ENCODE results near the gene CASTOR1. TPM values are rescaled to one million over a fixed set of nuclear protein-coding genes. Genes with fewer than 3 reads are reported as not detected.
A peak's percentile ranks its signal among the peaks of the same experiment; 100 is the strongest.

CASTOR1 gene
- total RNA-seq, 1 donor from 2014 or later = 2.4 TPM

DNA sequence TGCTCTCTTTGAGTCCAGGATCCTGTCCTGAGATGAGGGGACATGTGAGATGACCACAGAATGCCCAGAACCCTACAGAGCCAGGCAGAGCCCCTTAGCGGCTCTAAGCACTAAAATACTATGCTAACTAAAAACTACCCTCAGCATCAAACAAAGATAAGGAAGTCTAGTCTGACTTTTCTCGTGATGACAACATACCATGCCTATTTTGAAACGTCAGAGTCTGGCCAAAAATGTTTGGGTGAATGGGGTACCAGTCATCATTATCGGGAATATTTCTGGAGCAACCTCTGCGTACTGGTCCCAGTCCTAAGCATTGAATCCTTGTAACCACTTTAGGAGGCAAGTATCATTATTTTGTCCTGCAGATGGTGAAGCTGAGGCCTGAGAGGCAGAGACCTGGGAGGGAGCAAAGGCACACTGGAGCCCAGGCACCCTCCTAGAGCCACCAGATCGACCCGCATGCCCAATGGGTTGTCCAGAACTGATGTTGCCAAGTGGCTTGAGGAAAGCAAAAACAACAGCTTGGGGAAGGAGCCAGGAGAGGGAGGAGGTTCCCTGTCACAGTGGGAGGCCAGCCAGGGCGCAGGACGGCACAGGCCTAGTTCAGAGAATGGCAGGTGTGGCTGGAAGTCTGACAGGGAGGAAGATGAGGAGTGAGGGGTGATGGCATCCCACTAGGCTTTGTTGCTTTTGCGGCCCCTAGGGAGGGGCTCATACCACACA lies 15.4 kb downstream of the CASTOR1 start:
- FAIRE-seq (peak; percentile 77), DNase-seq (ENCODE audit: low read depth) (no peak)
- TF ChIP-seq, protein P1, sequence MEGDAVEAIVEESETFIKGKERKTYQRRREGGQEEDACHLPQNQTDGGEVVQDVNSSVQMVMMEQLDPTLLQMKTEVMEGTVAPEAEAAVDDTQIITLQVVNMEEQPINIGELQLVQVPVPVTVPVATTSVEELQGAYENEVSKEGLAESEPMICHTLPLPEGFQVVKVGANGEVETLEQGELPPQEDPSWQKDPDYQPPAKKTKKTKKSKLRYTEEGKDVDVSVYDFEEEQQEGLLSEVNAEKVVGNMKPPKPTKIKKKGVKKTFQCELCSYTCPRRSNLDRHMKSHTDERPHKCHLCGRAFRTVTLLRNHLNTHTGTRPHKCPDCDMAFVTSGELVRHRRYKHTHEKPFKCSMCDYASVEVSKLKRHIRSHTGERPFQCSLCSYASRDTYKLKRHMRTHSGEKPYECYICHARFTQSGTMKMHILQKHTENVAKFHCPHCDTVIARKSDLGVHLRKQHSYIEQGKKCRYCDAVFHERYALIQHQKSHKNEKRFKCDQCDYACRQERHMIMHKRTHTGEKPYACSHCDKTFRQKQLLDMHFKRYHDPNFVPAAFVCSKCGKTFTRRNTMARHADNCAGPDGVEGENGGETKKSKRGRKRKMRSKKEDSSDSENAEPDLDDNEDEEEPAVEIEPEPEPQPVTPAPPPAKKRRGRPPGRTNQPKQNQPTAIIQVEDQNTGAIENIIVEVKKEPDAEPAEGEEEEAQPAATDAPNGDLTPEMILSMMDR (IDR thresholded peaks at IDR 0.05; ENCODE audit: insufficient read depth, low read length, severe bottlenecking) = no peak
- H3K4me3 ChIP-seq (ENCODE audit: low read depth, low read length) = no peak overlapping the region
- H3K36me3 ChIP-seq (ENCODE audit: control insufficient read depth, insufficient read depth, low read length) = no peaks in the 10 kb centered on the region
- H3K27me3 ChIP-seq (ENCODE audit: control insufficient read depth, insufficient read depth, low read length) = no peaks in the 10 kb centered on the region

DNA sequence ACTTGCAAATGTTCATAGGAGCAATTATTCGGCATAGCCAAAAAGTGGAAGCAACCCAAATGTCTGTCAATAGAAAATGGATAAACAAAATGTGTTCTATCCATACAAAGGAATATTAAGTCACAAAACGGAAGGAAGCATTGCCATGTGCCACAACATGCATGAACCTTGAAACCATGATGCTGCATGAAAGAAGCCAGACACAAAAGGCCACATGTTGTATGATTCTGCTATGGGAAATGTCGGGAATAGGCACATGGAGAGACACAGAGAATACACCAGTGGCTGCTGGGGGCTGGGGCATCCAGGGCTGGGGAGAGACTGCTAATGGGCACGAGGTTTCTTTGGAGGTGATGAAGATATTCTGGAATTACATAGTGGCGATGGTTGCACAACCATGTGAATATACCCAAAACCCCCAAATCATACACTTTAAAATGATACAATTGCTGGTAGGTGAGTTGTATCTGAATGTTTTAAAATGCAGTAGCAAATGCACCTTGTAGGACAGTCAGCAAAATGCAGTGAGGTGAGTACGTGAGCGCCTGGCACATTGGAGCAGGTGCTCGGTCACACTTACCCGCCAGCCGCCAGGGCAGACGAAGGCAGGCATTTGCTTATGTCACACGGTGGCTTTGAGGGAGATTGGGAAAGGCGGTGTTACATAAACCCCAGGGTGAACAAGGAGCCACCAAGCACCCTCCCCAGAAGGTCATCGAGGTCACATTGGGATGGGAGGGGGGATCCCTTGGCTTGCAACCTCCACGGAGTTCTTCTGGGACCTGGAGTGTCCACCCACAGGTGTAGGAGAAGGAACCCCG lies 16.3 kb downstream of the CASTOR1 start:
- no peaks in the 10 kb centered on the region for H3K36me3 ChIP-seq (ENCODE audit: control insufficient read depth, insufficient read depth, low read length)
- TF ChIP-seq, protein P1 (IDR thresholded peaks at IDR 0.05; ENCODE audit: insufficient read depth, low read length, severe bottlenecking) = no peak
- H3K4me3 ChIP-seq (ENCODE audit: low read depth, low read length) = no peak overlapping the region
- no peaks in the 10 kb centered on the region for H3K27me3 ChIP-seq (ENCODE audit: control insufficient read depth, insufficient read depth, low read length)
- FAIRE-seq (no peak), DNase-seq (ENCODE audit: low read depth) (no peak)

DNA sequence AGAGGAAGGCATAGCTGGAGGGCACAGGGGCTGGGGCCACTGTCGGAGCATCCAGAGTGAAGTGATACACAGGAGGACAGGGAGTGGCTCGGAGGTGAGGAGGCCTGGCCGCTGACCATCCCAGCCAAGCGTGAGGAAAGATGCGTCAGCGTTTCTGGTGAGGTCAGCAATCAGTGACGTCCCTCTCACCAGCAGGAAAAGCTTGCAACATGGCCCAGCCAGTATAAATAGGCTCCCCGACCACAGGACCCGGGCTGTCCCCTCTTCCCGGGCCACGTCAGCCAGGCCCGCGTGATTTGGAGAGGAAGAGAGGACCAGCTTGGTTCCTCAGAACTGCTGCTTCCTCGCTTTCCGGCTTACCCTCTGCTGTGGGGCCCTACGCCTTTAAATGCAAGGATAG lies 18.5 kb downstream of the CASTOR1 start:
- no peak for FAIRE-seq
- H3K27me3 ChIP-seq (ENCODE audit: control insufficient read depth, insufficient read depth, low read length) = peaks cover 2% of the 10 kb centered on the region
- H3K4me3 ChIP-seq (ENCODE audit: low read depth, low read length) = no peak overlapping the region
- TF ChIP-seq, protein P1 (IDR thresholded peaks at IDR 0.05; ENCODE audit: insufficient read depth, low read length, severe bottlenecking) = no peak
- H3K36me3 ChIP-seq (ENCODE audit: control insufficient read depth, insufficient read depth, low read length) = no peaks in the 10 kb centered on the region
- DNase-seq (ENCODE audit: low read depth) = no peak

DNA sequence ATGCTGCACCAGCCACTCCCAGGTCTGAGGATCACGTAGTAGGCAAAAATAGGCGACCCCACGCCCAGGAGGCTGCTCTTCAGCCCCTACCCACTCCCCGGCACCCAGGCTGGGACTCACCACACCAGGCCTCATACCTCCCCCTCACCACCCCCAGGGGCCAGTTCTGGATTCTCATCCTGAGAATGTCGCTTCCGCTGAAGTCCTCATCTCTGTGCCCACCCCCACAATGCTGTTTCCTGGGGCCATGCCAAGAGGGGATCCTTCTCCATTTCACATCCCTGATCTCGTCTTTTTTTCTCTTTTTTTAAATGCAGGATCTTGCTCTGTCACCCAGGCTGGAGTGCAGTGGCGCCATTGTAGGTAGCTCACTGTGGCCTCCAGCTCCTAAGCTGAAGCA lies 21.0 kb downstream of the CASTOR1 start:
- FAIRE-seq (no peak), DNase-seq (ENCODE audit: low read depth) (no peak)
- H3K27me3 ChIP-seq (ENCODE audit: control insufficient read depth, insufficient read depth, low read length) = peaks cover 2% of the 10 kb centered on the region
- TF ChIP-seq, protein P1 (IDR thresholded peaks at IDR 0.05; ENCODE audit: insufficient read depth, low read length, severe bottlenecking) = no peak
- no peaks in the 10 kb centered on the region for H3K36me3 ChIP-seq (ENCODE audit: control insufficient read depth, insufficient read depth, low read length)
- H3K4me3 ChIP-seq (ENCODE audit: low read depth, low read length) = no peak overlapping the region

DNA sequence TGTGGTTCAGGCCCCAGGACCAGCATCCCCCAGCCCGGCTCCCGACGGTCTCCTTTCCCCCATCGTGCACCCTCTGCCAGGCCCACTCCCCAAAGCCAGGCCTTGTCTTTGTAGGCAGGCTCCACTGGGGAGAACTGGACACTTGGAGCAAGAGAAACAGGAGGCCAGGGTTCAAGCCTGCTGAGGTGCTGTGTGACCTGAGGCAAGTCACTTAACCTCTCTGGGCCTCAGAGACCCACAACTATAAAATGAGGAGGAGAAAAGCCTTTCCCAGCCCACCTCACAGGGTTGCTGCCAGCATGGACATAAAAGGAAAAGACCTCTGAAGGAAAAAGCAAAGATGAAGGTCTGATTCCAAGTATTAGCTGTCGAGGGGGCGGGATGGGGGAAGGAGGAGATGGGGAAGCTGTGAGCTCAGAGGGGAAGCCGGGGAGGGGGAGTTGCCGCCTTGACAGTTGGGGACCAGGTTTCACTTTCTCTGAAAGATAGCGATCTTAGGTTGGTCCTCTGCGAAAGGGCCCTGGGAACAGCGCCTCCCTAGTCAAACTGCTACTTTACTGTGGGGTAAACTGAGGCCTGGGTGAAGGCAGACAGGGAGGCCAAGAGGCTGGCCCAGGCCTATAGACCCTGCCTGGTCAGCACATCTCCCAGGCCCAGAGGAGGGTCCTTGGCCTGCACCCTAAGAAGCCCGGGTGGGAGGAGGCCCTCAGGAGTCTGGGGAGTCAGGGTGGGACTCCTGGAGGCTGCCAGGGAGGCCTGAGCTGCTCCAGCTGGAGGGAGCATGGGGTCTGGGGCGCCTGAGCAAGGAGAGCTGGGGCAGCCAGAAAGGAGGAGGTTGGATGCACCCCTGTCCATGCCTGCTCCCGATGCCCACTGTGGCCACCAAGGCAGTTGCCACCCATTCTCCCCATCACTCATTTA lies 21.7 kb downstream of the CASTOR1 start:
- FAIRE-seq = no peak

More for the DNA sequence above, 21.7 kb downstream of the CASTOR1 start:
- Histone ChIP-seq H3K36me3 (ENCODE audit: control insufficient read depth, insufficient read depth, low read length) (no peaks in the 10 kb centered on the region), H3K4me3 (ENCODE audit: low read depth, low read length) (no peak overlapping the region), H3K27me3 (ENCODE audit: control insufficient read depth, insufficient read depth, low read length) (peaks cover 2% of the 10 kb centered on the region)
- TF ChIP-seq, protein P1 (IDR thresholded peaks at IDR 0.05; ENCODE audit: insufficient read depth, low read length, severe bottlenecking) = no peak
- no peak for DNase-seq (ENCODE audit: low read depth)

Measured in bronchial epithelial cell (primary cell).